Hepatocyte (in vitro differentiated cells): Measurements from ENCODE around the gene TSPAN32. TPM values are rescaled to one million over a fixed set of nuclear protein-coding genes. Genes with fewer than 3 reads are reported as not detected.

Experiments used
- DNase-seq: peaks from one replicate; pipeline ENCODE4 v3.0.0-alpha.2; 2016; ENCODE audit warnings: low spot score
- H2AFZ ChIP-seq: fragments of 200-600 bp; sonication (generic); 2 replicates; pipeline ENCODE4 v1.6.0; 2016; ENCODE audit warnings: antibody characterized with exemption, mild to moderate bottlenecking
- H3K27ac ChIP-seq: fragments of 200-600 bp; sonication (generic); 2 replicates; pipeline ENCODE4 v1.5.1; 2016; ENCODE audit warnings: mild to moderate bottlenecking
- H3K27me3 ChIP-seq: fragments of 200-600 bp; sonication (generic); 2 replicates; pipeline ENCODE4 v1.6.1; 2016
- H3K36me3 ChIP-seq: fragments of 200-600 bp; sonication (generic); replicated peaks from 2 replicates; pipeline ENCODE4 v1.5.1; 2016; ENCODE audit warnings: low read depth; ENCODE audit not compliant: insufficient read depth
- H3K4me1 ChIP-seq: fragments of 200-600 bp; sonication (generic); 2 replicates; pipeline ENCODE4 v1.5.1; 2016; ENCODE audit warnings: mild to moderate bottlenecking, moderate library complexity; ENCODE audit not compliant: insufficient read depth
- H3K4me2 ChIP-seq: fragments of 200-600 bp; sonication (generic); 2 replicates; pipeline ENCODE4 v1.6.0; 2016
- H3K4me3 ChIP-seq: fragments of 200-600 bp; sonication (generic); 2 replicates; pipeline ENCODE4 v1.5.1; 2016; ENCODE audit warnings: mild to moderate bottlenecking
- H3K79me2 ChIP-seq: fragments of 200-600 bp; sonication (generic); 2 replicates; pipeline ENCODE4 v1.6.0; 2017; ENCODE audit warnings: mild to moderate bottlenecking
- H3K9me2 ChIP-seq: fragments of 200-600 bp; sonication (generic); replicated peaks from 2 replicates; pipeline ENCODE4 v1.6.0; 2017; ENCODE audit warnings: mild to moderate bottlenecking; ENCODE audit not compliant: insufficient read depth
- H3K9me3 ChIP-seq: fragments of 200-600 bp; sonication (generic); 2 replicates; pipeline ENCODE4 v1.5.1; 2016; ENCODE audit warnings: low read depth, mild to moderate bottlenecking
- H4K20me1 ChIP-seq: fragments of 200-600 bp; sonication (generic); 2 replicates; pipeline ENCODE4 v1.6.0; 2016; ENCODE audit warnings: mild to moderate bottlenecking; ENCODE audit not compliant: insufficient read depth, poor library complexity, severe bottlenecking
- EZH2 ChIP-seq: fragments of 200-600 bp; sonication (generic); IDR thresholded peaks from 2 replicates; pipeline ENCODE4 v1.6.1; 2016; ENCODE audit warnings: antibody characterized with exemption, mild to moderate bottlenecking, borderline replicate concordance
- EZH2phosphoT487 ChIP-seq: fragments of 200-600 bp; sonication (generic); IDR thresholded peaks from one replicate; pipeline ENCODE4 v1.6.1; 2018; ENCODE audit warnings: antibody characterized with exemption, mild to moderate bottlenecking, low read depth, moderate library complexity; ENCODE audit not compliant: unreplicated experiment, severe bottlenecking
- WGBS: methylation state at CpG from one replicate; pipeline ENCODE4 v1.1.6; 2016; ENCODE audit warnings: low lambda C conversion rate; ENCODE audit errors: missing lambda C conversion rate; 5-methylcytosine and 5-hydroxymethylcytosine counted together
- polyA plus RNA-seq: library from polyadenylated mRNA; unstranded; fragments of >200 nt; fragmentation: Nextera tagmentation; extraction: Ambion mirVana; gene quantifications from 2 replicates; pipeline ENCODE4 v1.2.1, GENCODE V29; 2016
- total RNA-seq: library from RNA; depleted of rRNA; stranded (reverse); fragments of >200 nt; gene quantifications from 2 replicates; pipeline ENCODE4 v1.2.3, GENCODE V29; 2014
- TF ChIP-seq, protein P1 (sequence below): fragments of 200-600 bp; sonication (generic); IDR thresholded peaks from 2 replicates; pipeline ENCODE4 v1.5.1; 2016; ENCODE audit warnings: antibody characterized with exemption, mild to moderate bottlenecking; ENCODE audit not compliant: poor library complexity

The TSPAN32 gene
- total and polyA plus RNA-seq, 2 experiments from 2014 or later, result 1.5 to 4.8 TPM

DNA sequence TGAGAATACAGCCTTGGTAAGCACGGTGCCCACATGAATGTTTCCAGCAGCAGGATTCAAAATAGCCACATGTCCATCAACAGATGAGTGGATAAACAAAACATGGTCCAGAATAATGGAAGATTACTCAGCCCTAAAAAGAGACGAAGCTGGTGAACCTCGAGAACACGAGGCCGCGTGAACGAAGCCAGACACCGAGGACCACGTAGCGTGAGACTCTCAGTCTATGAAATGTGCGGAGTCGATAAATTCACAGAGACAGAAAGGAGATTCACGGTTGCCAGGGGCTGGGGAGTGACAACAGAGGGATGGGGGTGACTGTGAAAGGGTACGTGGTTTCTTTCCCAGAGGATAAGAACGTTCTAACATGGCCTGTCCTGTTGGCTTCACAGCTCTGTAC is 28.5 kb upstream of the TSPAN32 start:
- H3K4me2 ChIP-seq, result no peak overlapping the region
- H3K4me1 ChIP-seq, result peaks cover 12% of the 10 kb centered on the region
- WGBS, result 92% methylated on average over 15 of the region's 15 CpGs
- H3K36me3 ChIP-seq, result no peaks in the 10 kb centered on the region
- H3K27me3 ChIP-seq, result peaks cover 30% of the 10 kb centered on the region
- no peaks in the 10 kb centered on the region for H3K9me2 ChIP-seq
- no peak overlapping the region for H3K4me3 ChIP-seq
- no peak overlapping the region for H2AFZ ChIP-seq
- DNase-seq, result no peak
- no peaks in the 10 kb centered on the region for H3K79me2 ChIP-seq
- no peaks in the 10 kb centered on the region for H3K9me3 ChIP-seq
- no peaks in the 10 kb centered on the region for H4K20me1 ChIP-seq
- TF ChIP-seq, protein P1, sequence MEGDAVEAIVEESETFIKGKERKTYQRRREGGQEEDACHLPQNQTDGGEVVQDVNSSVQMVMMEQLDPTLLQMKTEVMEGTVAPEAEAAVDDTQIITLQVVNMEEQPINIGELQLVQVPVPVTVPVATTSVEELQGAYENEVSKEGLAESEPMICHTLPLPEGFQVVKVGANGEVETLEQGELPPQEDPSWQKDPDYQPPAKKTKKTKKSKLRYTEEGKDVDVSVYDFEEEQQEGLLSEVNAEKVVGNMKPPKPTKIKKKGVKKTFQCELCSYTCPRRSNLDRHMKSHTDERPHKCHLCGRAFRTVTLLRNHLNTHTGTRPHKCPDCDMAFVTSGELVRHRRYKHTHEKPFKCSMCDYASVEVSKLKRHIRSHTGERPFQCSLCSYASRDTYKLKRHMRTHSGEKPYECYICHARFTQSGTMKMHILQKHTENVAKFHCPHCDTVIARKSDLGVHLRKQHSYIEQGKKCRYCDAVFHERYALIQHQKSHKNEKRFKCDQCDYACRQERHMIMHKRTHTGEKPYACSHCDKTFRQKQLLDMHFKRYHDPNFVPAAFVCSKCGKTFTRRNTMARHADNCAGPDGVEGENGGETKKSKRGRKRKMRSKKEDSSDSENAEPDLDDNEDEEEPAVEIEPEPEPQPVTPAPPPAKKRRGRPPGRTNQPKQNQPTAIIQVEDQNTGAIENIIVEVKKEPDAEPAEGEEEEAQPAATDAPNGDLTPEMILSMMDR, result no peak
- no peak for TF ChIP-seq EZH2phosphoT487
- TF ChIP-seq EZH2, result no peak
- no peak overlapping the region for H3K27ac ChIP-seq

DNA sequence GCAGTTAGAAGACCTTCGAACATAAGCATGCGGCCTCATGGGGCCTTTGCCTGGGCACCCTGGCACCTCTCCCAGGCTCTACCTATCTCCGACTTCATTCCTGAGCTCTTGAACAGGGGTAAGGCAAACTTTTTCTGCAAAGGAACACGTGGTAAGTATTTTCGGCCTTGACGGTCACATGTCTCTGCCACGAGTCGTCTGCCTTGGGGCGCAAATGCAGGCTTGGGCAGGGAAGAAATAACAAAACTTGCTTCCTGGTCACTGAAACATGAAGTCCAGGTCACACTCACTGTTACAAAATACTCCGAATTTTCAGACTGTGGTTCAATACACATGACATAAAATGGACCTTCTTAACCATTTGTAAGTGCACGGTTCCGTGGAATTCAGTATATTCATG is 28.0 kb upstream of the TSPAN32 start:
- Histone ChIP-seq H3K79me2 (no peaks in the 10 kb centered on the region), H3K9me2 (no peaks in the 10 kb centered on the region), H3K4me2 (no peak overlapping the region), H3K27ac (no peak overlapping the region), H2AFZ (no peak overlapping the region), H3K4me1 (peaks cover 12% of the 10 kb centered on the region), H3K27me3 (peaks cover 29% of the 10 kb centered on the region), H3K36me3 (no peaks in the 10 kb centered on the region), H3K9me3 (no peaks in the 10 kb centered on the region), H3K4me3 (no peak overlapping the region), H4K20me1 (no peaks in the 10 kb centered on the region)
- 84% methylated on average over 12 of the region's 12 CpGs for WGBS
- TF ChIP-seq EZH2phosphoT487 (no peak), EZH2 (no peak)
- TF ChIP-seq, protein P1, result no peak
- no peak for DNase-seq

DNA sequence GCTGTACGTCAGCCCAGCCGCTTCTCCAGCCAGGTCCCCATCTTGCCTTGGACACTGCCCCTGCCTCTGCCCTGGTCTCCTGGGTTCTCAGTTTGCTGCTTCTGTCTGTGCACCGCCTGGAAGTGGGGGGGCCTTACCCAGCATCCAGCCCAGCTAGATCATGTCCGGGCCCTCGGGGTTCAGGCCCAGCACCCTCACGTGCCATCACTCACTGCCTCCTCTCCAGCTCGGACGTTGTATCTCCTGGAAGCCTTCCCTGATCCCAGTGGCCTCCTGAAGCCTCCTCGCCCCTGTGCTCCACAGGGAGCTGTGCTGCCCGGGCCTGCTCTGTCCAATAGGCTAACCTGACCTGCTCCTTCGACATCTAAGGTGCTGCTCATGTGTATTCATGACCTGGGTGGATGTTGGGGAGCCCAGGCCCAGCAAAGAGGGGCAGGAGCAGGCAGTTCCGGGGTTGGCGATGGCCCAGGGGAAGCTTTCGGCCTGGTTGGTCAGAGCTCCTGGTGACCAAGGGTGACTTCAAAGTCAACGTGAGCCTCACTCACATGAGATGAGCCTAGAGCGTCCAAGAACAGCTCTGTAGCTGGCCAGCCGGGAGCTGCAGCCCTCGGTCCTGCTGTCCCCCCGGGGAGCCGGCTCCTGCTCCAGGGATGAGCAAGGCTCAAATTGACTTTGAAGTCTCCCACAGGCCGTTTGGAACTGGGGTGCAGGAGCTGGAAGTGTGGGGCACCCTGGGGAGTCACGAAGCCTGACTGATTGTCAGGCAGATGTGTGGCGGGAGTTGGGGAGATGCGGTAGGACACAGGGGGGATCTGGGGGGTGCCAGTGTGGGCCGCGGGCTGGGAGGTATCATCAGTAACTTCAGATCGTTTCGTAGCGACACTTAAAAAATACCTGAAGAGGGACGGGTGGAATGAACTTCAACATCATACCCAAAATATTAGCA is 26.2 kb upstream of the TSPAN32 start:
- H3K27me3 ChIP-seq, result peaks cover 21% of the 10 kb centered on the region
- no peak overlapping the region for H3K4me3 ChIP-seq
- no peak for DNase-seq
- no peak overlapping the region for H3K4me2 ChIP-seq
- no peaks in the 10 kb centered on the region for H3K36me3 ChIP-seq
- H3K9me2 ChIP-seq, result no peaks in the 10 kb centered on the region
- no peaks in the 10 kb centered on the region for H4K20me1 ChIP-seq
- TF ChIP-seq, protein P1, result no peak
- TF ChIP-seq EZH2, result no peak
- no peak for TF ChIP-seq EZH2phosphoT487
- 90% methylated on average over 22 of the region's 30 CpGs for WGBS
- H3K9me3 ChIP-seq, result peaks cover 3% of the 10 kb centered on the region
- no peak overlapping the region for H3K27ac ChIP-seq
- no peak overlapping the region for H2AFZ ChIP-seq
- no peaks in the 10 kb centered on the region for H3K79me2 ChIP-seq
- peaks cover 2% of the 10 kb centered on the region for H3K4me1 ChIP-seq
